IMR-90 (cell line): Measurements from ENCODE around the gene SH3BP4. TPM values are rescaled to one million over a fixed set of nuclear protein-coding genes. Genes with fewer than 3 reads are reported as not detected.
A peak's percentile ranks its signal among the peaks of the same experiment; 100 is the strongest.

Experiments used
- ATAC-seq: fragments of 200-7000 bp; cut with Tn5 transposase; 2 replicates; pipeline ENCODE4 v1.9.1; 2020; ENCODE audit warnings: low read depth, mild to moderate bottlenecking, moderate library complexity
- BruUV-seq: library from RNA; stranded (reverse); fragments of 400-500 nt; replicated peaks from 2 replicates; lab custom pipeline; 2021; lab: Mats Ljungman, UMichigan
- CTCF ChIA-PET: fragments of 300-600 bp; formaldehyde crosslinking; extraction: SDS; loops from one replicate; lab custom pipeline; 2021; ENCODE audit warnings: antibody characterized with exemption; lab: Yijun Ruan, JAX
- POLR2A ChIA-PET: fragments of 300-600 bp; sonication (Branson Sonifier 250); formaldehyde crosslinking; loops from one replicate; lab custom pipeline; 2022; ENCODE audit warnings: antibody characterized with exemption; ENCODE audit not compliant: unreplicated experiment; lab: Charles Lee
- DNase-seq: peaks from one replicate; pipeline ENCODE4 v3.0.0; 2013
- H2AFZ ChIP-seq: replicated peaks from 2 replicates; pipeline ENCODE3; 2013; ENCODE audit warnings: low read length, mild to moderate bottlenecking; ENCODE audit not compliant: poor library complexity
- H2AK5ac ChIP-seq: 2 replicates; pipeline ENCODE4 v1.6.1; 2013; ENCODE audit warnings: low read depth, low read length, inconsistent platforms
- H2AK9ac ChIP-seq: replicated peaks from 2 replicates; pipeline ENCODE3; 2013; ENCODE audit warnings: mild to moderate bottlenecking, low read depth, low read length, moderate library complexity; ENCODE audit not compliant: poor library complexity
- H2BK120ac ChIP-seq: 2 replicates; pipeline ENCODE4 v1.6.1; 2013; ENCODE audit warnings: low read depth, low read length, inconsistent platforms
- H2BK15ac ChIP-seq: 3 replicates; pipeline ENCODE4 v1.6.1; 2013; ENCODE audit warnings: low read depth, low read length, inconsistent platforms
- H2BK20ac ChIP-seq: 2 replicates; pipeline ENCODE4 v1.6.1; 2013; ENCODE audit warnings: low read depth, mild to moderate bottlenecking, inconsistent platforms, low read length, moderate library complexity
- H2BK5ac ChIP-seq: 2 replicates; pipeline ENCODE4 v1.6.1; 2013; ENCODE audit warnings: mild to moderate bottlenecking, low read depth, low read length, inconsistent platforms; ENCODE audit not compliant: poor library complexity, severe bottlenecking
- H3K14ac ChIP-seq: replicated peaks from 2 replicates; pipeline ENCODE4 v1.6.1; 2013; ENCODE audit warnings: low read depth, low read length, inconsistent platforms
- H3K18ac ChIP-seq: 2 replicates; pipeline ENCODE4 v1.6.1; 2013; ENCODE audit warnings: low read depth, low read length, control low read depth
- H3K23ac ChIP-seq: 2 replicates; pipeline ENCODE4 v1.6.1; 2013; ENCODE audit warnings: low read depth, low read length, inconsistent platforms
- H3K27ac ChIP-seq: 2 replicates; pipeline ENCODE4 v1.5.1; 2013; ENCODE audit warnings: mild to moderate bottlenecking, control low read depth, low read length; ENCODE audit not compliant: insufficient read depth
- H3K27me3 ChIP-seq: 2 replicates; pipeline ENCODE4 v1.6.1; 2013; ENCODE audit warnings: low read length; ENCODE audit not compliant: control insufficient read depth, insufficient read depth
- H3K36me3 ChIP-seq: 2 replicates; pipeline ENCODE4 v1.6.1; 2013; ENCODE audit warnings: low read length, mixed read lengths; ENCODE audit not compliant: control insufficient read depth, insufficient read depth
- H3K4ac ChIP-seq: 2 replicates; pipeline ENCODE4 v1.6.1; 2013; ENCODE audit warnings: low read depth, low read length, inconsistent platforms
- H3K4me1 ChIP-seq: 2 replicates; pipeline ENCODE4 v1.6.1; 2013; ENCODE audit warnings: low read length, mixed read lengths; ENCODE audit not compliant: control insufficient read depth, insufficient read depth
- H3K4me2 ChIP-seq: 2 replicates; pipeline ENCODE4 v1.6.1; 2013; ENCODE audit warnings: low read depth, mild to moderate bottlenecking, control low read depth, low read length, moderate library complexity
- H3K4me3 ChIP-seq: 2 replicates; pipeline ENCODE4 v1.5.1; 2013; ENCODE audit warnings: low read depth, mild to moderate bottlenecking, control low read depth, low read length, moderate library complexity; ENCODE audit not compliant: insufficient read depth
- H3K56ac ChIP-seq: 2 replicates; pipeline ENCODE4 v1.6.1; 2013; ENCODE audit warnings: low read length, inconsistent platforms; ENCODE audit not compliant: insufficient read depth; ENCODE audit errors: extremely low read depth
- H3K79me1 ChIP-seq, 2 experiments: 2 replicates each; pipeline ENCODE4 v1.6.1; 2013; ENCODE audit warnings: low read length in 2 of 2, inconsistent platforms in 1 of 2, low read depth in 1 of 2
- H3K9ac ChIP-seq: 2 replicates; pipeline ENCODE4 v1.6.1; 2013; ENCODE audit warnings: low read depth, low read length, control low read depth
- H3K9me1 ChIP-seq: 2 replicates; pipeline ENCODE4 v1.6.1; 2013; ENCODE audit warnings: low read length, inconsistent platforms; ENCODE audit not compliant: insufficient read depth
- H3K9me3 ChIP-seq: 2 replicates; pipeline ENCODE4 v1.6.1; 2013; ENCODE audit warnings: low read length; ENCODE audit not compliant: control insufficient read depth, insufficient read depth
- H4K20me1 ChIP-seq: 2 replicates; pipeline ENCODE4 v1.6.1; 2013; ENCODE audit warnings: low read length, inconsistent platforms; ENCODE audit not compliant: insufficient read depth
- H4K5ac ChIP-seq: 2 replicates; pipeline ENCODE4 v1.6.1; 2013; ENCODE audit warnings: mild to moderate bottlenecking, low read depth, low read length, control low read depth
- H4K8ac ChIP-seq, 2 experiments: 2 replicates each; pipeline ENCODE4 v1.6.1; 2013; ENCODE audit warnings: low read depth in 2 of 2, low read length in 2 of 2, control low read depth in 1 of 2, inconsistent platforms in 1 of 2
- H4K91ac ChIP-seq: 2 replicates; pipeline ENCODE4 v1.6.1; 2013; ENCODE audit warnings: low read depth, low read length, inconsistent platforms; ENCODE audit not compliant: insufficient read depth
- CTCF ChIP-seq: conservative IDR thresholded peaks from 2 replicates; pipeline ENCODE4 v1.5.1; 2012; ENCODE audit warnings: mild to moderate bottlenecking, low read depth, low read length, improper control_type of control experiment
- RCOR1 ChIP-seq: IDR thresholded peaks from 2 replicates; pipeline ENCODE4 v1.6.1; 2012; ENCODE audit warnings: mild to moderate bottlenecking, low read length, improper control_type of control experiment; ENCODE audit not compliant: insufficient replicate concordance
- WGBS, 2 experiments: methylation state at CpG; one replicate each; pipeline versions ENCODE4 v1.1.5 to v1.1.7; 2013; ENCODE audit warnings: missing lambda C conversion rate in 2 of 2; ENCODE audit not compliant: insufficient read length in 1 of 2; ENCODE audit errors: extremely low coverage in 2 of 2; 5-methylcytosine and 5-hydroxymethylcytosine counted together
- dilution Hi-C: fragments of 300-500 bp; cut with HindIII; formaldehyde crosslinking; loops from one replicate; pipeline ENCODE4 v1.14.3; 2018; ENCODE audit warnings: low sequenced_read_pairs; ENCODE audit not compliant: unreplicated experiment
- in situ Hi-C: fragments of 300-500 bp; cut with MboI; formaldehyde crosslinking; loops from 3 replicates; pipeline ENCODE4 v1.14.3; 2019; ENCODE audit warnings: low sequenced_read_pairs, inconsistent platforms, mixed read lengths
- intact Hi-C: fragments of 100-400 bp; cut with micrococcal nuclease; formaldehyde crosslinking; loops from 2 replicates; pipeline ENCODE4 v1.10.0; 2022
- polyA plus RNA-seq, 3 experiments: library from polyadenylated mRNA; depleted of rRNA; stranded (reverse); fragments of >200 nt; gene quantifications; 2 replicates each; pipeline ENCODE4 v1.2.3, GENCODE V29; 2012; ENCODE audit warnings: low replicate concordance in 1 of 3
- total RNA-seq: library from RNA; depleted of rRNA; stranded (reverse); fragments of >200 nt; gene quantifications from 2 replicates; pipeline ENCODE4 v1.2.3, GENCODE V29; 2012

The SH3BP4 gene
- total and polyA plus RNA-seq, 2 of the 4 experiments (the other 2 are of a cell fraction): 104 to 122 TPM

- no peak for TF ChIP-seq CTCF
Observed at GRCh38 chr2:235027558-235028214, 75.9 kb downstream of the SH3BP4 start (continued).

GRCh38 chr2:235028646-235029045 is 76.8 kb downstream of the SH3BP4 start:
- 93% methylated on average over 3 of the region's 4 CpGs; no CpG with 5 or more reads in 1 of the 2 experiments for WGBS, 2 experiments
- H3K18ac ChIP-seq: no peak overlapping the region
- intact Hi-C loops (no loop called here), in situ Hi-C loops (no loop called here), dilution Hi-C loops (no loop called here)
- H2AK5ac ChIP-seq: peak overlapping the region; percentile 54
- H4K20me1 ChIP-seq: peaks cover 100% of the 10 kb centered on the region
- ATAC-seq (no peak), DNase-seq (no peak)
- no peak overlapping the region for H3K9ac ChIP-seq
- no peaks in the 10 kb centered on the region for H3K27me3 ChIP-seq
- H2BK5ac ChIP-seq: peak overlapping the region; percentile 48
- no peak overlapping the region for H3K23ac ChIP-seq
- no peak overlapping the region for H2AFZ ChIP-seq
- no peak for TF ChIP-seq RCOR1
- no TSS peak for BruUV-seq
- peaks cover 77% of the 10 kb centered on the region for H3K9me1 ChIP-seq
- H2BK120ac ChIP-seq: 0 out of 2 replicates have a peak overlapping the region, but pooled peaks have one; percentile 20
- peaks cover 0 to 98% of the 10 kb centered on the region in 2 experiments; a peak in 3 of 4 replicates for H3K79me1 ChIP-seq
- H2BK15ac ChIP-seq: 0 out of 3 replicates have a peak overlapping the region, but pooled peaks have one; percentile 31
- H2AK9ac ChIP-seq: no peak overlapping the region
- peak overlapping the region; percentile 28; the same call in 1 of the 2 replicates for H4K91ac ChIP-seq
- CTCF ChIA-PET: interaction anchor here (1.1 kb wide), 1 partner anchor 79 kb away, joined by 3 read pairs; no protein-coding TSS in a partner anchor
- peak overlapping the region; percentile 36; the same call in 1 of the 2 replicates for H2BK20ac ChIP-seq
- H4K5ac ChIP-seq: no peak overlapping the region
- POLR2A ChIA-PET: no interaction called here
- no peak overlapping the region for H3K4me2 ChIP-seq
- peaks cover 65% of the 10 kb centered on the region for H3K4me1 ChIP-seq
- H3K4ac ChIP-seq: peak overlapping the region; percentile 70; the same call in 1 of the 2 replicates
- 0 out of 4 replicates have a peak overlapping the region, but pooled peaks of 1 of the 2 experiments have one; percentile 43 for H4K8ac ChIP-seq
- no peaks in the 10 kb centered on the region for H3K9me3 ChIP-seq
- H3K36me3 ChIP-seq: peaks cover 19% of the 10 kb centered on the region
- H3K4me3 ChIP-seq: no peak overlapping the region
- no peak overlapping the region for H3K56ac ChIP-seq
- no peak overlapping the region for H3K27ac ChIP-seq
- H3K14ac ChIP-seq: peak overlapping the region; percentile 74; the same call in 1 of the 2 replicates
